ENCODE measurements around the gene FRMPD4. TPM values are rescaled to one million over a fixed set of nuclear protein-coding genes. Genes with fewer than 3 reads are reported as not detected.

FRMPD4 gene
- total RNA-seq, 4 donors from 2014 or later: not detected

GRCh38 chrX:12405306-12405705 lies 267.0 kb downstream of the FRMPD4 start:
- Histone ChIP-seq H3K4me1 (no peaks in the 10 kb centered on the region), H3K27ac (no peak overlapping the region), H3K27me3 (no peaks in the 10 kb centered on the region), H3K4me3 (replicated peaks in 1 of 3) (no peak overlapping the region), H3K36me3 (no peaks in the 10 kb centered on the region), H3K9me3 (no peaks in the 10 kb centered on the region)
- WGBS, 2 donors: 89 to 90% methylated on average over 2 of the region's 2 CpGs
- DNase-seq: no peak
- TF ChIP-seq CTCF (IDR thresholded peaks at IDR 0.05) (no peak), POLR2A (IDR thresholded peaks at IDR 0.05) (no peak)
- intact Hi-C loops (cut with DNase I): no loop called here

- Histone ChIP-seq H3K36me3 (no peaks in the 10 kb centered on the region), H3K27ac (no peak overlapping the region), H3K4me1 (no peaks in the 10 kb centered on the region), H3K27me3 (no peaks in the 10 kb centered on the region), H3K9me3 (no peaks in the 10 kb centered on the region), H3K4me3 (replicated peaks in 1 of 3) (no peak overlapping the region)
- TF ChIP-seq CTCF (IDR thresholded peaks at IDR 0.05) (no peak), POLR2A (IDR thresholded peaks at IDR 0.05) (no peak)
- intact Hi-C loops (cut with DNase I): no loop called here
- 87 to 89% methylated on average over 6 of the region's 6 CpGs for WGBS, 2 donors
- DNase-seq: no peak
These were observed 272.2 kb downstream of the FRMPD4 start for GRCh38 chrX:12410523-12410922.

- Histone ChIP-seq H3K9me3 (no peaks in the 10 kb centered on the region), H3K36me3 (no peaks in the 10 kb centered on the region), H3K4me3 (replicated peaks in 1 of 3) (no peak overlapping the region), H3K4me1 (no peaks in the 10 kb centered on the region), H3K27me3 (no peaks in the 10 kb centered on the region), H3K27ac (no peak overlapping the region)
- 100% methylated on average over 1 of the region's 1 CpG for WGBS, 2 donors
- TF ChIP-seq POLR2A (IDR thresholded peaks at IDR 0.05): no peak
- no peak for TF ChIP-seq CTCF (IDR thresholded peaks at IDR 0.05)
- DNase-seq: no peak
- intact Hi-C loops (cut with DNase I): no loop called here
These were observed 273.6 kb downstream of the FRMPD4 start for GRCh38 chrX:12411831-12412230.

DNA sequence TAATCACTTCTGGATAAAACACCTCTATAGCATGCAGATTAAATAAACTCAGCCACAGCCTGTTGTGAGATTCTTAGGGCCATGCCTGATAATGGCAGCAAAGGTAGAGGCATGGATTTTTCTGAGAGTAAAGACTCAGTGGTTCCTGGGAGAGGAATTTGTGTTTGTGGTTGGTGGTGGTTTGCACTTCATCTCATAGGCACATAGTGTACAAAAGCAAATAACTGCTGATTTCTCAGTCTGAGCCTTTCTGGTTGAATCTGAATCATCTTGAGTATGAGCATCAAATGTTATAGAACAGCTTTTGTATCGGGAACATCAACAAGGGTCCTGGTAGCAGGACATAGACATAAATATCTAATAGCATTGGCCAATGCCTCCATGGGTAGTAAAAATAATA lies 274.3 kb downstream of the FRMPD4 start:
- Histone ChIP-seq H3K27ac (no peak overlapping the region), H3K4me3 (replicated peaks in 1 of 3) (no peak overlapping the region), H3K9me3 (no peaks in the 10 kb centered on the region), H3K36me3 (no peaks in the 10 kb centered on the region), H3K27me3 (no peaks in the 10 kb centered on the region), H3K4me1 (no peaks in the 10 kb centered on the region)
- intact Hi-C loops (cut with DNase I): no loop called here
- WGBS, 2 donors: 100% methylated on average over 1 of the region's 1 CpG
- TF ChIP-seq CTCF (IDR thresholded peaks at IDR 0.05): no peak
- DNase-seq: no peak

GRCh38 chrX:12419591-12419990 lies 281.3 kb downstream of the FRMPD4 start:
- H3K27me3 ChIP-seq: no peaks in the 10 kb centered on the region
- TF ChIP-seq CTCF (IDR thresholded peaks at IDR 0.05): no peak
- 76 to 84% methylated on average over 4 of the region's 4 CpGs for WGBS, 2 donors

More at GRCh38 chrX:12419591-12419990, 281.3 kb downstream of the FRMPD4 start:
- H3K36me3 ChIP-seq: no peaks in the 10 kb centered on the region
- H3K27ac ChIP-seq: no peak overlapping the region
- intact Hi-C loops (cut with DNase I): no loop called here
- H3K9me3 ChIP-seq: no peaks in the 10 kb centered on the region
- no peak overlapping the region for H3K4me3 ChIP-seq (replicated peaks in 1 of 3)
- H3K4me1 ChIP-seq: no peaks in the 10 kb centered on the region
- no peak for DNase-seq
